Neural cell (in vitro differentiated cells): ENCODE data around the gene NOTCH2.

ENCODE experiments used
- EP300 ChIP-seq: fragments of 450-650 bp; conservative IDR thresholded peaks from 2 replicates; pipeline ENCODE4 v1.6.1; 2014; ENCODE audit warnings: antibody characterized with exemption, mild to moderate bottlenecking, moderate library complexity; ENCODE audit not compliant: poor library complexity, severe bottlenecking
- EZH2 ChIP-seq: fragments of 200-600, 300-800 bp; shearing (Covaris generic), sonication (generic); IDR thresholded peaks from 2 replicates; pipeline ENCODE4 v1.6.1; 2014; ENCODE audit warnings: antibody characterized with exemption, low read length, borderline replicate concordance, mild to moderate bottlenecking; ENCODE audit not compliant: insufficient read depth, poor library complexity, severe bottlenecking
- POLR2AphosphoS5 ChIP-seq: IDR thresholded peaks from 2 replicates; pipeline ENCODE4 v1.6.1; 2012
- RAD21 ChIP-seq: fragments of 450-650 bp; conservative IDR thresholded peaks from 2 replicates; pipeline ENCODE4 v1.6.1; 2014; ENCODE audit warnings: antibody characterized with exemption, mild to moderate bottlenecking, moderate library complexity
- SMC3 ChIP-seq: fragments of 450-650 bp; conservative IDR thresholded peaks from 2 replicates; pipeline ENCODE4 v1.6.1; 2014; ENCODE audit warnings: antibody characterized with exemption, mild to moderate bottlenecking, moderate library complexity; ENCODE audit not compliant: poor library complexity
- TAF1 ChIP-seq: IDR thresholded peaks from 2 replicates; pipeline ENCODE4 v1.6.1; 2012; ENCODE audit warnings: low read depth
- TF ChIP-seq, protein P1 (sequence below): fragments of 450-650 bp; IDR thresholded peaks from 2 replicates; pipeline ENCODE4 v1.5.1; 2014; ENCODE audit warnings: antibody characterized with exemption, mild to moderate bottlenecking, moderate library complexity; ENCODE audit not compliant: poor library complexity, severe bottlenecking
- TF ChIP-seq, protein P2 (sequence below): IDR thresholded peaks from 2 replicates; pipeline ENCODE4 v1.6.1; 2012; ENCODE audit warnings: borderline replicate concordance

DNA sequence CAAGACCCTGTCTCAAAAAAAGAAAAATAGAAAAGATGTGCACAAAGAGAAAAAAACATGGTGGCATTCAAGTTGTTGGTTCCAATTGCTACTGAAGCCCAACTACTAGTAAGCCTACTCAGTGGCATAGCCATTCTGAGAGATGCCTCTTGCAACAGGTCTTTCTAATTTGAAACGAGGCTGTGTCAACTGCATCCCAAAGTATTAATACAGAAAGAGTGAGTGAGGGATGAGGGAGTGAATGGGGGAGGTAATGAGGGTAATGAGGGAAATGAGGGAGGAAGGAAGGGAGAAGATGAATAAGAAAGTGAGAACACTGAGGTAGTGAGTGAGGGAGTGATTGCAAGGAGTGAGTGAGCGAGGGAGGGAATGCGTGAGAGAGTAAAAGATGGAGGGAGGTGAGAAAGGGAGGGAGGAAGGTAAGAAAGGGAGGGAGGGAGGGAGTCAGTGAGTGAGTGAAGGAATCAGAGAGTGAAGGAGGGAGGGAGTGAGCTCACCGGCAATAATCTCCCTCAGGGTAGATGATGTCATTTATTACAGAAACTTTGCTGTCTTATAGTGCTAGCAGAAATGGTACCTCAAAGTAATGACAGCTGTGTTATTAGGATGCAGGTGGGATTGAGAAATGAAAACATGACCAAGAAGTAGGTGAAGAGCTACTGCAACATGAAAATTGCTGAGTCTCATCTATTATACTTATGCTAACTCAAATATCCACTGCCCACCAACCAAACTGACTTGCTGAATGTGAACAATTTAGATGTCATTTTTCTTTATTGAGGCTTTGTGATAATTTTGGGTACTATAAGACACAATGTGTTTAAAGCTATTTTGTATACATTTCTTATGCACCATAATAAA lies 97.5 kb downstream of the NOTCH2 start:
- TF ChIP-seq, protein P1, sequence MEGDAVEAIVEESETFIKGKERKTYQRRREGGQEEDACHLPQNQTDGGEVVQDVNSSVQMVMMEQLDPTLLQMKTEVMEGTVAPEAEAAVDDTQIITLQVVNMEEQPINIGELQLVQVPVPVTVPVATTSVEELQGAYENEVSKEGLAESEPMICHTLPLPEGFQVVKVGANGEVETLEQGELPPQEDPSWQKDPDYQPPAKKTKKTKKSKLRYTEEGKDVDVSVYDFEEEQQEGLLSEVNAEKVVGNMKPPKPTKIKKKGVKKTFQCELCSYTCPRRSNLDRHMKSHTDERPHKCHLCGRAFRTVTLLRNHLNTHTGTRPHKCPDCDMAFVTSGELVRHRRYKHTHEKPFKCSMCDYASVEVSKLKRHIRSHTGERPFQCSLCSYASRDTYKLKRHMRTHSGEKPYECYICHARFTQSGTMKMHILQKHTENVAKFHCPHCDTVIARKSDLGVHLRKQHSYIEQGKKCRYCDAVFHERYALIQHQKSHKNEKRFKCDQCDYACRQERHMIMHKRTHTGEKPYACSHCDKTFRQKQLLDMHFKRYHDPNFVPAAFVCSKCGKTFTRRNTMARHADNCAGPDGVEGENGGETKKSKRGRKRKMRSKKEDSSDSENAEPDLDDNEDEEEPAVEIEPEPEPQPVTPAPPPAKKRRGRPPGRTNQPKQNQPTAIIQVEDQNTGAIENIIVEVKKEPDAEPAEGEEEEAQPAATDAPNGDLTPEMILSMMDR = no peak
- no peak for TF ChIP-seq EZH2
- no peak for TF ChIP-seq RAD21
- no peak for TF ChIP-seq TAF1
- no peak for TF ChIP-seq POLR2AphosphoS5
- TF ChIP-seq, protein P2, sequence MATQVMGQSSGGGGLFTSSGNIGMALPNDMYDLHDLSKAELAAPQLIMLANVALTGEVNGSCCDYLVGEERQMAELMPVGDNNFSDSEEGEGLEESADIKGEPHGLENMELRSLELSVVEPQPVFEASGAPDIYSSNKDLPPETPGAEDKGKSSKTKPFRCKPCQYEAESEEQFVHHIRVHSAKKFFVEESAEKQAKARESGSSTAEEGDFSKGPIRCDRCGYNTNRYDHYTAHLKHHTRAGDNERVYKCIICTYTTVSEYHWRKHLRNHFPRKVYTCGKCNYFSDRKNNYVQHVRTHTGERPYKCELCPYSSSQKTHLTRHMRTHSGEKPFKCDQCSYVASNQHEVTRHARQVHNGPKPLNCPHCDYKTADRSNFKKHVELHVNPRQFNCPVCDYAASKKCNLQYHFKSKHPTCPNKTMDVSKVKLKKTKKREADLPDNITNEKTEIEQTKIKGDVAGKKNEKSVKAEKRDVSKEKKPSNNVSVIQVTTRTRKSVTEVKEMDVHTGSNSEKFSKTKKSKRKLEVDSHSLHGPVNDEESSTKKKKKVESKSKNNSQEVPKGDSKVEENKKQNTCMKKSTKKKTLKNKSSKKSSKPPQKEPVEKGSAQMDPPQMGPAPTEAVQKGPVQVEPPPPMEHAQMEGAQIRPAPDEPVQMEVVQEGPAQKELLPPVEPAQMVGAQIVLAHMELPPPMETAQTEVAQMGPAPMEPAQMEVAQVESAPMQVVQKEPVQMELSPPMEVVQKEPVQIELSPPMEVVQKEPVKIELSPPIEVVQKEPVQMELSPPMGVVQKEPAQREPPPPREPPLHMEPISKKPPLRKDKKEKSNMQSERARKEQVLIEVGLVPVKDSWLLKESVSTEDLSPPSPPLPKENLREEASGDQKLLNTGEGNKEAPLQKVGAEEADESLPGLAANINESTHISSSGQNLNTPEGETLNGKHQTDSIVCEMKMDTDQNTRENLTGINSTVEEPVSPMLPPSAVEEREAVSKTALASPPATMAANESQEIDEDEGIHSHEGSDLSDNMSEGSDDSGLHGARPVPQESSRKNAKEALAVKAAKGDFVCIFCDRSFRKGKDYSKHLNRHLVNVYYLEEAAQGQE = no peak
- TF ChIP-seq EP300 = no peak
- TF ChIP-seq SMC3 = no peak
